HL-60 (cell line): Measurements from ENCODE around the gene CSNK1A1.

Source experiments
- DNase-seq, 2 experiments: peaks; one replicate each; pipeline ENCODE4 v3.0.0-alpha.2; 2010 to 2020; ENCODE audit warnings: low read depth in 1 of 2, low spot score in 1 of 2
- H3K27ac ChIP-seq: fragments of 250-450 bp; sonication (Bioruptor Pico); replicated peaks from 2 replicates; pipeline ENCODE4 v1.5.1; 2020; ENCODE audit warnings: mild to moderate bottlenecking, moderate library complexity
- H3K27me3 ChIP-seq: fragments of 250-450 bp; sonication (Bioruptor Pico); 2 replicates; pipeline ENCODE4 v1.5.1; 2021; ENCODE audit warnings: mild to moderate bottlenecking, moderate library complexity; ENCODE audit not compliant: insufficient read depth, poor library complexity, severe bottlenecking
- H3K4me3 ChIP-seq: replicated peaks from 2 replicates; pipeline ENCODE4 v1.5.1; 2011; ENCODE audit warnings: mild to moderate bottlenecking, control low read depth, low read length; ENCODE audit not compliant: insufficient read depth
- GABPA ChIP-seq: IDR thresholded peaks from 2 replicates; pipeline ENCODE4 v1.6.1; 2012; ENCODE audit warnings: low read depth
- POLR2AphosphoS5 ChIP-seq: IDR thresholded peaks from 2 replicates; pipeline ENCODE4 v1.6.1; 2012; ENCODE audit warnings: low read depth
- SPI1 ChIP-seq: IDR thresholded peaks from 2 replicates; pipeline ENCODE4 v1.6.1; 2012; ENCODE audit warnings: low read depth, mild to moderate bottlenecking, borderline replicate concordance
- TF ChIP-seq, protein P1 (sequence below): IDR thresholded peaks from 2 replicates; pipeline ENCODE4 v1.6.1; 2012; ENCODE audit warnings: low read depth; ENCODE audit not compliant: insufficient replicate concordance
- TF ChIP-seq, protein P2 (sequence below): IDR thresholded peaks from one replicate; pipeline ENCODE4 v1.5.1; 2011; ENCODE audit warnings: low read length, control low read depth, inconsistent platforms; ENCODE audit not compliant: insufficient read depth

Gene CSNK1A1

DNA sequence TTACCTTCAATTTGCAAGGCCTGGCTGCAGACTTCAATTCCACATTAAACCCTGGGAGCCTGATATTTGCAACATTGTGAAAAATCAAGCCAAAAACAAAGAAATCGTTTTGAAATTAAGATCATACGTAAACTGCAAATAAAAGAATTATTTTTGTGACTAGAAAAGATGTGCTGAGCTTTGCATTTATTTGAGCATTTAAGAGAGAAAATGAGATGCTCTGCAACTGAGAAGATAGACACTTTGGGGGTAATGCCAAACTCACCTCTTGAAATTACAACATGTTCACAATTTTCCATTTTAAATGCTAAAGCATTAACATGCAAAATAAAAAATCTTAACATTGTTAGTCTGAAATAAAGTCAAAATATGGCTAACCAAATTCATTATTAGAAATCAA, 46.6 kb downstream of the CSNK1A1 start:
- H3K27ac ChIP-seq: no peak overlapping the region

DNA sequence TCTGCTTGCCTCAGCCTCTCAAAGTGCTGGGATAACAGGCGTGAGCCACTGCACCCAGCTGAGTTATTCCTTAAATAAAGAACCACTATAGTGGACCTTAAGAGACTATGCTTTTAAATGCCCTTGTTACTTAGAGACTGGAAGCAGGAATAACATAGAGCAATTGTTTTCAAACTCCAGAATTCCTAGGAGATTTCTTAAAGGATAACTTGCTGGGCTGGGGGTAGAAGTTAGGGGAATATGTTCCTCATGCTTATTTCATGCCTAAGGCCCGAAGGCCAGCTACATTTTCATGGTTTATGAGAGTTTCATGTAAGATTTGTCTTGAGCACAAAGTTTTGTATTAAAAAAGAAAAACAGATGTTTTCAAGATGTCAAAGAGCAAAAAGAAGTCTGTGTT, 48.2 kb downstream of the CSNK1A1 start:
- no peak overlapping the region for H3K27ac ChIP-seq
- DNase-seq: no peak
- no peaks in the 10 kb centered on the region for H3K27me3 ChIP-seq
- TF ChIP-seq, protein P1, sequence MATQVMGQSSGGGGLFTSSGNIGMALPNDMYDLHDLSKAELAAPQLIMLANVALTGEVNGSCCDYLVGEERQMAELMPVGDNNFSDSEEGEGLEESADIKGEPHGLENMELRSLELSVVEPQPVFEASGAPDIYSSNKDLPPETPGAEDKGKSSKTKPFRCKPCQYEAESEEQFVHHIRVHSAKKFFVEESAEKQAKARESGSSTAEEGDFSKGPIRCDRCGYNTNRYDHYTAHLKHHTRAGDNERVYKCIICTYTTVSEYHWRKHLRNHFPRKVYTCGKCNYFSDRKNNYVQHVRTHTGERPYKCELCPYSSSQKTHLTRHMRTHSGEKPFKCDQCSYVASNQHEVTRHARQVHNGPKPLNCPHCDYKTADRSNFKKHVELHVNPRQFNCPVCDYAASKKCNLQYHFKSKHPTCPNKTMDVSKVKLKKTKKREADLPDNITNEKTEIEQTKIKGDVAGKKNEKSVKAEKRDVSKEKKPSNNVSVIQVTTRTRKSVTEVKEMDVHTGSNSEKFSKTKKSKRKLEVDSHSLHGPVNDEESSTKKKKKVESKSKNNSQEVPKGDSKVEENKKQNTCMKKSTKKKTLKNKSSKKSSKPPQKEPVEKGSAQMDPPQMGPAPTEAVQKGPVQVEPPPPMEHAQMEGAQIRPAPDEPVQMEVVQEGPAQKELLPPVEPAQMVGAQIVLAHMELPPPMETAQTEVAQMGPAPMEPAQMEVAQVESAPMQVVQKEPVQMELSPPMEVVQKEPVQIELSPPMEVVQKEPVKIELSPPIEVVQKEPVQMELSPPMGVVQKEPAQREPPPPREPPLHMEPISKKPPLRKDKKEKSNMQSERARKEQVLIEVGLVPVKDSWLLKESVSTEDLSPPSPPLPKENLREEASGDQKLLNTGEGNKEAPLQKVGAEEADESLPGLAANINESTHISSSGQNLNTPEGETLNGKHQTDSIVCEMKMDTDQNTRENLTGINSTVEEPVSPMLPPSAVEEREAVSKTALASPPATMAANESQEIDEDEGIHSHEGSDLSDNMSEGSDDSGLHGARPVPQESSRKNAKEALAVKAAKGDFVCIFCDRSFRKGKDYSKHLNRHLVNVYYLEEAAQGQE: no peak
- TF ChIP-seq, protein P2, sequence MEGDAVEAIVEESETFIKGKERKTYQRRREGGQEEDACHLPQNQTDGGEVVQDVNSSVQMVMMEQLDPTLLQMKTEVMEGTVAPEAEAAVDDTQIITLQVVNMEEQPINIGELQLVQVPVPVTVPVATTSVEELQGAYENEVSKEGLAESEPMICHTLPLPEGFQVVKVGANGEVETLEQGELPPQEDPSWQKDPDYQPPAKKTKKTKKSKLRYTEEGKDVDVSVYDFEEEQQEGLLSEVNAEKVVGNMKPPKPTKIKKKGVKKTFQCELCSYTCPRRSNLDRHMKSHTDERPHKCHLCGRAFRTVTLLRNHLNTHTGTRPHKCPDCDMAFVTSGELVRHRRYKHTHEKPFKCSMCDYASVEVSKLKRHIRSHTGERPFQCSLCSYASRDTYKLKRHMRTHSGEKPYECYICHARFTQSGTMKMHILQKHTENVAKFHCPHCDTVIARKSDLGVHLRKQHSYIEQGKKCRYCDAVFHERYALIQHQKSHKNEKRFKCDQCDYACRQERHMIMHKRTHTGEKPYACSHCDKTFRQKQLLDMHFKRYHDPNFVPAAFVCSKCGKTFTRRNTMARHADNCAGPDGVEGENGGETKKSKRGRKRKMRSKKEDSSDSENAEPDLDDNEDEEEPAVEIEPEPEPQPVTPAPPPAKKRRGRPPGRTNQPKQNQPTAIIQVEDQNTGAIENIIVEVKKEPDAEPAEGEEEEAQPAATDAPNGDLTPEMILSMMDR: no peak
- TF ChIP-seq SPI1 (no peak), GABPA (no peak), POLR2AphosphoS5 (no peak)
- no peak overlapping the region for H3K4me3 ChIP-seq

More for the DNA sequence above, 46.6 kb downstream of the CSNK1A1 start:
- TF ChIP-seq GABPA (no peak), POLR2AphosphoS5 (no peak), SPI1 (no peak)
- TF ChIP-seq, protein P1: no peak
- TF ChIP-seq, protein P2: no peak
- DNase-seq: no peak
- no peak overlapping the region for H3K4me3 ChIP-seq
- no peaks in the 10 kb centered on the region for H3K27me3 ChIP-seq

DNA sequence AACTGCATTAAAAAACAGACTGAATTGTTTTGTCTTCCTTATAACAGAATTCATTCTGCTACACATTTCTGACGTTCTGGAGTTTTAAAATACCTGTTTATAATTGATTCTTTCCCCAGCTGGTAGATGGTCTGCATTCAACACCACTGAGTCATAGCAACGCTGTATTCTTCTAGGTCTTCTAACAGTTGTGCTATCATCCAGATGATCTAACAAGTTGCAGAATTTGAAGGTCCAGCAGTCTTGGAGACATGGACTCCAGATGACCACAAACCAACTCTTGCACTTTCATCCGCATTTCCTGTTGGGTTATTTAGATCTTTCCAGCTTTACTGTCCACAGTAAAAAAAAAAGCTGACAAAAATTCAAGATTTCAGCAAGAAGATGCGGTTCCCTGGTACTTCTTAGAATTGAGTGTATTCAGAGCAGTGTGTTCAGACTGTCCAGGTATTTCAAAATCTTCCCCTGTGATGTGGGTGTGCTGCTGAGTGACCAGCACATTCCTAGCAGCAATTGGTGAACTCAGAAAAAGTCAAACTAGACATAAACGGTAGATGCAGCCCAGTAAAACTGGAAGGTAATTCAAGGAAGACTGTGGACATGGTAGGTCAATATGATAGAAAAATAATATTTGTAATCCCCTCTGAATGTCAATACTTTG, 50.2 kb downstream of the CSNK1A1 start:
- Histone ChIP-seq H3K4me3 (no peak overlapping the region), H3K27me3 (no peaks in the 10 kb centered on the region), H3K27ac (no peak overlapping the region)
- TF ChIP-seq POLR2AphosphoS5 (no peak), GABPA (no peak), SPI1 (no peak)
- TF ChIP-seq, protein P1: no peak
- TF ChIP-seq, protein P2: no peak
- no peak for DNase-seq
